Measurements from ENCODE around the gene IFT172.

Gene IFT172

DNA sequence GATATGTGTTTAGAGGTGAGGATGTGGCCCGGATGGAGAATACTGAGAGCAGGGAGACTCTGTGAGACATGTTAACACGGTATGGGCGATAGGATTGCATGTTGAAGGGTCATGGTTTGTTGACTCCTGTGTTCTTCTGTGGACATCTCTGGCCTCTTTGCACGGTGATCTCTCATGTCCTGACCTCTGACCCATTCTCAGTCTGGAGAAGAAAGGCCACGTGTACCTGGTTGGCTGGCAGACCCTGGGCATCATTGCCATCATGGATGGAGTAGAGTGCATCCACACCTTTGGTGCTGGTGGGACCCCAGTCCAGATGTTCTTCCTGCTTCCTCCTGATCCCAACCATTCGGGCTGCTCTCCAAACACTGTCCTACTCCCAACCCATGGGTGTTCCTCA is 17.0 kb upstream of the IFT172 start:
- Histone ChIP-seq H3K36me3 (ENCODE audit: control insufficient read depth in 1 of 2, insufficient read depth in 2 of 2, low read length in 2 of 2) (no peaks in the 10 kb centered on the region), H3K4me1 (ENCODE audit: control insufficient read depth in 1 of 2, insufficient read depth in 2 of 2, low read length in 2 of 2) (no peaks in the 10 kb centered on the region), H3K27ac (ENCODE audit: low read length) (no peak overlapping the region), H3K9me3 (ENCODE audit: control insufficient read depth in 1 of 2, low read length in 2 of 2) (no peaks in the 10 kb centered on the region), H3K27me3 (ENCODE audit: low read depth, low read length) (no peaks in the 10 kb centered on the region), H3K4me3 (ENCODE audit: low read depth in 1 of 2, low read length in 2 of 2) (no peak overlapping the region)

DNA sequence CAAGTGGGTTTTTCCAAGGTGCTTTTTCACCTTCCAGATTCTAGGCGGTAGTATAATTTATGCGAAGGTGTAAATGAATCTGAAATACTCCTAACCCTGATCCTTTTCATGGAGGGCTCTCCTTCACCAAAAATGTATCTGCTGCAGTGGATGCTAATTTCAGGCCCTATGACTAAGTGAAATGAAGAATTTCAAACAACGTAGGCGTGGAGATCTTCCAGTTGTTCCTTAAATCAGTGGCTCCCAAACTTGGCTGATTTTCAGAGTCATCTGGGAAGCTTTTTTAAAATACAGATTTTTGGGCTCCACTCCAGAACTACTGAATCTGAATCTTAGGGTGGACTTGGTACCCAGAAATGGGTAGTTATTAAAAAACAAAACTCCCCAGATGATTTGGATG is 12.6 kb upstream of the IFT172 start:
- H3K4me3 ChIP-seq (ENCODE audit: low read depth in 1 of 2, low read length in 2 of 2) = no peak overlapping the region
- no peak overlapping the region for H3K27ac ChIP-seq (ENCODE audit: low read length)
- H3K36me3 ChIP-seq (ENCODE audit: control insufficient read depth in 1 of 2, insufficient read depth in 2 of 2, low read length in 2 of 2) = no peaks in the 10 kb centered on the region
- no peaks in the 10 kb centered on the region for H3K4me1 ChIP-seq (ENCODE audit: control insufficient read depth in 1 of 2, insufficient read depth in 2 of 2, low read length in 2 of 2)
- no peaks in the 10 kb centered on the region for H3K9me3 ChIP-seq (ENCODE audit: control insufficient read depth in 1 of 2, low read length in 2 of 2)
- H3K27me3 ChIP-seq (ENCODE audit: low read depth, low read length) = no peaks in the 10 kb centered on the region

DNA sequence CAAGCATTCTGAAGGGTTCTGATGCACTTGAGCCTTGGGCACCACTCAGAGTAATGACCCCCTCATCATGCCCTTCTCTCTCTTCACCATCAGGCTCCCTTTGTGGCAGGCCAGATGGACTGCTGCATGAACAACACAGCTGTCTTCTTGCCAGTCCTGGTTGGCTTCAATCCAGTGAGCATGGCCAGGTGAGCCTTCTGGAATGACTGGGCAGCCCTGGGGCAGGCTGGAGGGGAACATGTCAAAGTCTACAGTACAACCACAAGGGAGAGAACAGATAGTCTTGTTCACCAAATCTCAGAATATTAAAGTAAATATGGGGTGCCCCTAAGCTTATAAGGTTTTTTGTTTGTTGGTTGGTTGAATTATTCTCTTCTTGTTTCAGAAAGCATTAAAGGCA is 11.5 kb upstream of the IFT172 start:
- Histone ChIP-seq H3K9me3 (ENCODE audit: control insufficient read depth in 1 of 2, low read length in 2 of 2) (no peaks in the 10 kb centered on the region), H3K4me1 (ENCODE audit: control insufficient read depth in 1 of 2, insufficient read depth in 2 of 2, low read length in 2 of 2) (no peaks in the 10 kb centered on the region), H3K27ac (ENCODE audit: low read length) (no peak overlapping the region), H3K27me3 (ENCODE audit: low read depth, low read length) (no peaks in the 10 kb centered on the region), H3K36me3 (ENCODE audit: control insufficient read depth in 1 of 2, insufficient read depth in 2 of 2, low read length in 2 of 2) (no peaks in the 10 kb centered on the region), H3K4me3 (ENCODE audit: low read depth in 1 of 2, low read length in 2 of 2) (no peak overlapping the region)

DNA sequence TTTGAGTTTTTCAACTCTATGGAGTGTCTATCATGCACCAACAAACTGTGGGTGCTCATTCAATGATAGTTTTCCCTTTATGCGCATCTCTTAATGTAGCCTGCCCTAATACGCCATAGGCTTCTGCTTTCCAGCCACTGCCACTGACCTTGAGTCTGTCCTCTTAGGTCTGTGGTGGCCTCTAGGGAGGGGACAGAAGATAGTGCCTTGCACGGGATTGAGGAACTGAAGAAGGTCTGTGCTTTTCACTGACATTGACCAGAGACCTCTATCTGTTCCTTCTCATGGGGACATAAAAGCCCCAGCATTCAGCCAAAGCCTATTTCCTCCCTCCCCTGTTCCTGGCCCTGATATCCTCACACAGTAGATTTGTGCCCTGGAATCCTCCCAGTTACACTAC is 9.4 kb upstream of the IFT172 start:
- Histone ChIP-seq H3K9me3 (ENCODE audit: control insufficient read depth in 1 of 2, low read length in 2 of 2) (no peaks in the 10 kb centered on the region), H3K4me1 (ENCODE audit: control insufficient read depth in 1 of 2, insufficient read depth in 2 of 2, low read length in 2 of 2) (no peaks in the 10 kb centered on the region), H3K27me3 (ENCODE audit: low read depth, low read length) (no peaks in the 10 kb centered on the region), H3K36me3 (ENCODE audit: control insufficient read depth in 1 of 2, insufficient read depth in 2 of 2, low read length in 2 of 2) (no peaks in the 10 kb centered on the region), H3K4me3 (ENCODE audit: low read depth in 1 of 2, low read length in 2 of 2) (no peak overlapping the region), H3K27ac (ENCODE audit: low read length) (no peak overlapping the region)

DNA sequence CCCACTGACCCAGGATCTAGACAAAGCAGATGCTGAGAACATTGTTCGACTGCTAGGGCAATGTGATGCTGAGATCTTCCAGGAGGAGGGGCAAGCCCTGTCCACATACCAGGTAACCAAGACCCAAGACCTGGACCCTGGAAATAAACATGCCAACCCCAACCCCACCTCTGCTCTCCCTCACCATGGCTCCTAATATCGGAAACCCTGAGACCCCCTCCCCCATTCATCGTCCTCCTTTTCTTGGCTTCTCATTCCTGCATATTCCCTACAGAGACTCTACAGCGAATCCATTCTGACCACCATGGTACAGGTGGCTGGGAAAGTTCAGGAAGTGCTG is 7.7 kb upstream of the IFT172 start:
- Histone ChIP-seq H3K4me1 (ENCODE audit: control insufficient read depth in 1 of 2, insufficient read depth in 2 of 2, low read length in 2 of 2) (no peaks in the 10 kb centered on the region), H3K27me3 (ENCODE audit: low read depth, low read length) (no peaks in the 10 kb centered on the region), H3K9me3 (ENCODE audit: control insufficient read depth in 1 of 2, low read length in 2 of 2) (no peaks in the 10 kb centered on the region), H3K27ac (ENCODE audit: low read length) (no peak overlapping the region), H3K36me3 (ENCODE audit: control insufficient read depth in 1 of 2, insufficient read depth in 2 of 2, low read length in 2 of 2) (no peaks in the 10 kb centered on the region), H3K4me3 (ENCODE audit: low read depth in 1 of 2, low read length in 2 of 2) (no peak overlapping the region)

DNA sequence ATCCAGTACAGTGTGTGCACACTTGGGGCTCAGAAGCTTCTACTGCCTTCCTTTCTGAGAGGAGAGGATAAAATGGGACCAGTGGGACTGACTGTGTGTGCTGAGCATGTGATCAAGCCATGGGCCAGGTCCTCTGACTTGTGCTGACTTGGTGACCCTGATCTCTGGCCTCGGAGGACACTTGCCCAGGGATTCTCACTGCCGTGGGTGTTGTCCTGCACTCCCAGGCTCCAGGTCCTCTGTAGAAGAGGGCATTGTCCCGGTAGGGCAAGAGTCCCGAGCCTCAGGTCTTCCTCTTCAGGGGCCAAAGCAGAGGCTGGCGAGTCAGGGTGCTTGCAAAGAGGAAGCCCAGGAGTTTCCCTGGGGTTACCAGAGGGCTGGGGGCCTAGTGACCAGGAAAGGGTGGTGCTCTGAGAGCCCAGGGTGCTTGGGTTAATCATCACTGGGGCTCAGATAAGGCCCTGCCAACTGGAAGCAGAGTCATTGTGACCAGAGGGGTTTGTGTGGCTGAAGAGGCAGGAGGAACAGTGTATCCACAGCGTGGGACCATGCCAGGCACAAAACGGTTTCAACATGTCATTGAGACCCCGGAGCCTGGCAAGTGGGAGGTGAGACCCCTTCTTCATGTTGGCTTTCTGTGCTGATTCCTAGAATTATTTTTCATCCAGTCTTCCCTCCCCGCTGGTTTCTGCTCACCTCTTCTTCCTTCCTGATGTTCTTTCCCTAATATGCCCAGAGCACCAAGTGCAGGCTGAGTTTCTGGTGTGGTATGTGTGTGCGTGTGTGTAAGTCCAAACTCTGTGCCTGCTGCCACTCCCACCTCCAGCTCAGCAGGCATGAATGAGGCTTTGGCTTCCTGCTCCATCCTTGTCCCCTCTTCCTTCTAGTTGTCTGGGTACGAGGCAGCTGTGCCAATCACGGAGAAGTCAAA is 7.1 kb upstream of the IFT172 start, which contains the start of gene GCKR:
TSS of gene GCKR (plus strand) at position 483 of the 931 bp plus-strand sequence. CDS start at position 549, 66 bp downstream.
- Histone ChIP-seq H3K4me1 (ENCODE audit: control insufficient read depth in 1 of 2, insufficient read depth in 2 of 2, low read length in 2 of 2) (no peaks in the 10 kb centered on the region), H3K27ac (ENCODE audit: low read length) (no peak within 1 kb of the TSS), H3K27me3 (ENCODE audit: low read depth, low read length) (no peaks in the 10 kb centered on the region), H3K4me3 (ENCODE audit: low read depth in 1 of 2, low read length in 2 of 2) (no peak within 1 kb of the TSS), H3K36me3 (ENCODE audit: control insufficient read depth in 1 of 2, insufficient read depth in 2 of 2, low read length in 2 of 2) (peaks cover 0 to 3% of the 10 kb centered on the region in 2 donors), H3K9me3 (ENCODE audit: control insufficient read depth in 1 of 2, low read length in 2 of 2) (no peaks in the 10 kb centered on the region)

DNA sequence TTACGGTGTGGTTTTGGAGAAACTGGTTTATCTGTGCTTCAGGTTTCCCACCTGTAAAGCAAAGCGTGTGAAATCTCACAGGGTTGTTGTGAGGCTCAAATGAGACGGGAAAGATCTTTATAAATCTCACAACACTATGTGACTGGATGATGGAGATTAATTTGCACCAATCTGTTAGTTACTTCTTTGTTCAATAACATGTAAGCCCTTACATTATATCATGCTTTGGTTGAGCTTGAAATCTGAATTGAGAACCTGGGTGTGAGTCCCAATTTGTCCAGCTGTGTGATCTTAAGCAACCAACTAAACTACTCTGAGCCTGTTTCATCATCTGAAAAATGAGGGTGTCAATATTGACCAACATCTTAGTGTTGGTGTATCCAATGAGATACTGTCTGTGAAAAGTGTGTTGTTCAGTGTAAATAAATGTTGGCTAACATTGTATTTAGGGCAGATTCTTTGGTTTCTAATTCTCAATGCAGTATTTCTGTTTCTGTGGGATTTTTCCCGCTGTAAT is 6.4 kb upstream of the IFT172 start:
- no peak overlapping the region for H3K4me3 ChIP-seq (ENCODE audit: low read depth in 1 of 2, low read length in 2 of 2)
- H3K27ac ChIP-seq (ENCODE audit: low read length) = no peak overlapping the region
- H3K4me1 ChIP-seq (ENCODE audit: control insufficient read depth in 1 of 2, insufficient read depth in 2 of 2, low read length in 2 of 2) = no peaks in the 10 kb centered on the region
- H3K9me3 ChIP-seq (ENCODE audit: control insufficient read depth in 1 of 2, low read length in 2 of 2) = no peaks in the 10 kb centered on the region
- H3K27me3 ChIP-seq (ENCODE audit: low read depth, low read length) = no peaks in the 10 kb centered on the region
- peaks cover 0 to 7% of the 10 kb centered on the region in 2 donors for H3K36me3 ChIP-seq (ENCODE audit: control insufficient read depth in 1 of 2, insufficient read depth in 2 of 2, low read length in 2 of 2)

DNA sequence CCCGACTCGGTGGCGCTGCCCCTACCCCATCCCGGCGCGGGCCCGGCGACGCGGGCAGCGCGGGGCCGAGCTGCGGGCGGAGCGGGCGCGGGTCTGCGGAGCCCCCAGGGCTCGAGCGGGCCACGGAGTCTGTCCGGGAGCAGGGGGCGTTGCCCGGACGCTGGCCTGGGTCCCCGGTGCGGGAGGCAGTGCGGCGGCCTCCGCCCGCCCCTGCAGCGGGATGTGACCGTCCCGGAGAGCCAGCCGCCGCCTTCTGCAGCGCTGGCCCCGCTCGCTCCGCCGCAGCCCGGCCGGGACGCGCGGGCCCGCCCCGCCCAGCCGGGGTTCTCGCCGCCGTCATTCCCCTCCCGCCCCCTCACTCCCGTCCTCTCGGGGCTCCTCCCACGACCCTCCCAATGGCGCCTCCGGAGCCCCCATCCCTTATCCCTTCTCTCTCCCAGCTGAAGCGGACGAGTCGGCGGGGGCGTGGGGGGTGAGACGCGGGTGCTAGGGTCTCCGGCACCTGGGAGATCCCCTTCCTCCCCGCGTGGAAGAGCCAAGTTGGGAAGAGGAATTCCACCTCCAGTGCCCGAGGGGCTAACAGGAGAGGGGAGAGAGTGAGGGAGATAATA is 5.5 kb upstream of the IFT172 start, which contains the start of gene FNDC4:
TSS of gene FNDC4 (minus strand) at position 257 of the 611 bp plus-strand sequence. CDS start 521 bp downstream, outside the sequence.
- H3K9me3 ChIP-seq (ENCODE audit: control insufficient read depth in 1 of 2, low read length in 2 of 2) = no peaks in the 10 kb centered on the region
- peaks cover 0 to 7% of the 10 kb centered on the region in 2 donors for H3K36me3 ChIP-seq (ENCODE audit: control insufficient read depth in 1 of 2, insufficient read depth in 2 of 2, low read length in 2 of 2)

DNA sequence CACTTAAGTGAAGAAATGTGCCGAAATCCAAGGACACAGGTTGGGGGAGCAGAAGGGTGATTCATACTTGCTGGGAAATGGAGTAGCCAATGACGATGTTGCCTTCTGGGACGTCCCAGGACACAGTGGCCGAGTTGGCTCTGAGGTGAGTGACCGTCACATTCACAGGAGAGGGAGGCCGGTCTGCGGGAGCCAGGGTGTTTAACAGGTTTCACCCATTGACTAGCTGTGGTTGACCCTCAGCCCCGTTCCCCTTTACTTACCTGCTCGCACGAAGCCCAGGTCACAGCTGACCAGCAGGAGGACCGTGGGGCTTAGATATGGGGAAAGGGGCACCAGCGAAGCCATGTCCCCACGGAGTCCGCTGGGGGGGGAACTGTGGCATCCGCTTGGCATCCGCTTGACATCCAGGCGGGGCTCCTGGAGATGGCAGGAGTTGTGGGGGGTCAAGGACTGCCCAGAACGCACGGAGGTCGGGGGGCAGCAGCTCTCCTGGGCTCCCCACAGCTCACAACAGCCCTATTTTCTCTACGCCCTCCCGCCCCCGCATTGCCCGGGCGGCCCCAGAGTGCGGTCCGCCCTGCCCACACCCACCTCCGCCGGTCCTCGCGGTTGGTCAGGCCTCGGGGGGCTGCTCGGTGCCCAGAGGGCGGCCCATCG is 4.9 kb upstream of the IFT172 start:
- H3K4me1 ChIP-seq (ENCODE audit: control insufficient read depth in 1 of 2, insufficient read depth in 2 of 2, low read length in 2 of 2) = peaks cover 0 to 3% of the 10 kb centered on the region in 2 donors
- peaks cover 0 to 7% of the 10 kb centered on the region in 2 donors for H3K36me3 ChIP-seq (ENCODE audit: control insufficient read depth in 1 of 2, insufficient read depth in 2 of 2, low read length in 2 of 2)
- H3K27ac ChIP-seq (ENCODE audit: low read length) = no peak overlapping the region
- peak overlapping the region; percentile 41 to 70 for H3K4me3 ChIP-seq (ENCODE audit: low read depth in 1 of 2, low read length in 2 of 2)
- H3K27me3 ChIP-seq (ENCODE audit: low read depth, low read length) = no peaks in the 10 kb centered on the region
- H3K9me3 ChIP-seq (ENCODE audit: control insufficient read depth in 1 of 2, low read length in 2 of 2) = no peaks in the 10 kb centered on the region

More for the DNA sequence above, 5.5 kb upstream of the IFT172 start, which contains the start of gene FNDC4:
- H3K27ac ChIP-seq (ENCODE audit: low read length) = no peak within 1 kb of the TSS
- H3K4me3 ChIP-seq (ENCODE audit: low read depth in 1 of 2, low read length in 2 of 2) = peak within 1 kb of the TSS; percentile 49 to 70
- H3K27me3 ChIP-seq (ENCODE audit: low read depth, low read length) = no peaks in the 10 kb centered on the region
- peaks cover 0 to 2% of the 10 kb centered on the region in 2 donors for H3K4me1 ChIP-seq (ENCODE audit: control insufficient read depth in 1 of 2, insufficient read depth in 2 of 2, low read length in 2 of 2)

DNA sequence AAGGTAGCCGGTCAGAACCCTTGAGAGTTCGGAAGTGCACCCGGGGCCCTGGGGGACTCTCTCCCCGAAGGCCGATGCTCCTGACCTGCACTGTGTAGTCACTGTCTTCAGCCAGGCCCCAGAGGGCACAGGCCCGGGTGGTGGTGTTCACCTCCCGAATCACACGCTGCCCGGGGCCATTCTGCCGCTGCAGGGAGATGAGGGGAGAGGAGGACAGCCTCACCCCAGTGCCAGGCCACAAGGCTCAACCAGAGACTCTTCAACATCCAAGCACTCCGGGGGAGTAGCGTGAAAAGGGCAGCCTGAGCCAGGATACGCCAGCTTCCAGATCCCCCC is 4.4 kb upstream of the IFT172 start:
- Histone ChIP-seq H3K27ac (ENCODE audit: low read length) (no peak overlapping the region), H3K27me3 (ENCODE audit: low read depth, low read length) (no peaks in the 10 kb centered on the region), H3K4me1 (ENCODE audit: control insufficient read depth in 1 of 2, insufficient read depth in 2 of 2, low read length in 2 of 2) (peaks cover 3 to 5% of the 10 kb centered on the region in 2 donors), H3K9me3 (ENCODE audit: control insufficient read depth in 1 of 2, low read length in 2 of 2) (no peaks in the 10 kb centered on the region), H3K4me3 (ENCODE audit: low read depth in 1 of 2, low read length in 2 of 2) (peak overlapping the region; percentile 41 to 70), H3K36me3 (ENCODE audit: control insufficient read depth in 1 of 2, insufficient read depth in 2 of 2, low read length in 2 of 2) (peaks cover 0 to 7% of the 10 kb centered on the region in 2 donors)

DNA sequence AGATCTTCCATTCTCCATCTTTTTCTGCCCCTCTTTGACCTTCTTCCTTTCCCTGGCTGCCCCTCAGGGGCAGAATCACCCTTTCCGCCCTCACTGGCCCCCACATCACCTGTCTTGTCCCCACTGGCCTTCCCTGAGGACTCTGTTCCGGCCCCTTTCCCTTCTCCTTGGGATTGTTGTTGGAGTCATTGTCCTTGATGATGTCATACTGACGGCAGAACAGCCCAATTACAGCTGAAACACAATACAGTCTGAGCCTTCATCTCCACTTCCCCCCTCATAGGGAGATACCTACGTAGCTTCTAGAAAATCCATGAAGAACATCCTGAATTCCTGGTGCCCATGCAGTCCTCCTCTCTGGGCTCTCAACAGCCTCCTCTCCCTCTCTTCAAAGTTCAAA is 3.0 kb upstream of the IFT172 start:
- H3K9me3 ChIP-seq (ENCODE audit: control insufficient read depth in 1 of 2, low read length in 2 of 2) = no peaks in the 10 kb centered on the region
- no peaks in the 10 kb centered on the region for H3K27me3 ChIP-seq (ENCODE audit: low read depth, low read length)
- no peak overlapping the region for H3K4me3 ChIP-seq (ENCODE audit: low read depth in 1 of 2, low read length in 2 of 2)
- H3K4me1 ChIP-seq (ENCODE audit: control insufficient read depth in 1 of 2, insufficient read depth in 2 of 2, low read length in 2 of 2) = peaks cover 3 to 10% of the 10 kb centered on the region in 2 donors
- peaks cover 0 to 7% of the 10 kb centered on the region in 2 donors for H3K36me3 ChIP-seq (ENCODE audit: control insufficient read depth in 1 of 2, insufficient read depth in 2 of 2, low read length in 2 of 2)
- H3K27ac ChIP-seq (ENCODE audit: low read length) = no peak overlapping the region
